NCI-H2196 treated with DMSO at 0.1 percent for 48 hours (cell line): ENCODE results near the gene C1orf21.

Experiments
- DNase-seq: peaks from one replicate; lab custom pipeline; 2025; ENCODE audit not compliant: unreplicated experiment; lab: John Stamatoyannopoulos, UW

The C1orf21 gene

GRCh38 chr1:184510110-184510509 lies 123.3 kb downstream of the C1orf21 start:
- DNase-seq, result no peak

DNA sequence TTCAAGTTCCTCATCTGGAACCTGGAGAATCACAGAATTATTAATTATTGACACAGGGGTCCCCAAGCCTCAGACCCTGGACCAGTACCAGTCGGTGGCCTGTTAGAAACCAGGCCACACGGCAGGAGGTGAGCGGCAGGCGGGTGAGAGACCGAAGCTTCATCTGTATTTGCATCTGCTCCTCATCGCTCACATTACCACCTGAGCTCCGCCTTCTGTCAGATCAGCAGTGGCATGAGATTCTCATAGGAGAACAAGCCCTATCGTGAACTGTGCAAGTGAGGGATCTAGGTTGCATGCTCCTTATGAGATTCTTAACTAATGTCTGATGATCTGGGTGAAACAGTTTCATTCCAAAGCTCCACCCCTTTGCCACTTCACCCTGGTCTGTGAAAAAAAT lies 125.9 kb downstream of the C1orf21 start:
- no peak for DNase-seq

DNA sequence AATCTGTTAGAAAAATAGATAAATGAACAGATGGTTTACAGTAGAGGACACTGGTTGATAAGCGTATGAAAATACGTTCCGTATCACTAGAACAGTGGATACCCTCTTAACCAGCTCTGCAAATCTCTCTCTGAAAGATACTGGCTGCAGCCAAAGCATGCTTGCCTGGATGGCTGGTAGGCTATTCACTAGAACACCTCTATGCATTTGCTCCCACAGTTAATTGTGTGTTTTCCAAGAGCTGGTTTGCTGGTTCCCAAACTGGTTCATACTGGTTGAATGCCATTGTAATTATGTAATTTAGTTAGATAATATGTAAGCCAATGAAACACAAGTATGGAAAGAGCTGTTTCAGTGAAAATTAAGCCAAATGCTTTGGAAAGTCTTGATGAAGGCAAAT lies 126.6 kb downstream of the C1orf21 start:
- DNase-seq, result no peak

DNA sequence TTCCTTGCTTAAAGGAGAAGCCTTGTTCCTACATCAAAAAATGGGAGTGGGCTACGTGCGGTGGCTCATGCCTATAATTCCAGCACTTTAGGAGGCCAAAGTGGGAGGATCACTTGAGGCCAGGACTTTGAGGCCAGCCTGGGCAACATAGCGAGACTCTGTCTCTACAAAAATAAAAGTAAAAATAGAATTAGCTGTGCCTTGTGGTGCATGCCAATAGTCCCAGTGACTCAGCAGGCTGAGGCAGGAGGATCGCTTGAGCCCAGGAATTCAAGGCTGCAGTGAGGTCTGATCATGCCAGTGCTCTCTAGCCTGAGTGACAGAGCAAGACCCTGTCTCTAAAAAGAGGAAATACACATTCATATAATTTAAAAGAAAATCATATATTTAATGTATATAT lies 127.1 kb downstream of the C1orf21 start:
- DNase-seq, result no peak

DNA sequence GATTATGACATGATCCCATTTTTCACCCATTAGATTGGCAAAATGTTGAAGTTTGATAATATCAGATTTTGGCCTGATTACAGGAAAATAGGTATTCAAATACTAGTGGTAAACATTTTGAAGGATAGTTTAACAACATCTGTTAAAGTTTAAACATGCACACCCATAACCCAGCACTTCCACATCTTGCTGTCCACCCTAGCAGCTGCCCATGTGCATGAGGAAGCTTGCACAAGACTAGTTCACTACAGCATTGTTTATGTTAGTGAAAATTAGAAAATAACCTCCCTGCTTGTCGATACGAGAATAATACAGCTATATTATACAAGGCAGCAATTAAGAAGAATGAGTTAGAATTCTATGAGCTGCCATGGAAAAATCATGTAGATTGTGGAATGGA lies 127.6 kb downstream of the C1orf21 start:
- DNase-seq, result no peak

GRCh38 chr1:184517130-184517529 lies 130.3 kb downstream of the C1orf21 start:
- no peak for DNase-seq

DNA sequence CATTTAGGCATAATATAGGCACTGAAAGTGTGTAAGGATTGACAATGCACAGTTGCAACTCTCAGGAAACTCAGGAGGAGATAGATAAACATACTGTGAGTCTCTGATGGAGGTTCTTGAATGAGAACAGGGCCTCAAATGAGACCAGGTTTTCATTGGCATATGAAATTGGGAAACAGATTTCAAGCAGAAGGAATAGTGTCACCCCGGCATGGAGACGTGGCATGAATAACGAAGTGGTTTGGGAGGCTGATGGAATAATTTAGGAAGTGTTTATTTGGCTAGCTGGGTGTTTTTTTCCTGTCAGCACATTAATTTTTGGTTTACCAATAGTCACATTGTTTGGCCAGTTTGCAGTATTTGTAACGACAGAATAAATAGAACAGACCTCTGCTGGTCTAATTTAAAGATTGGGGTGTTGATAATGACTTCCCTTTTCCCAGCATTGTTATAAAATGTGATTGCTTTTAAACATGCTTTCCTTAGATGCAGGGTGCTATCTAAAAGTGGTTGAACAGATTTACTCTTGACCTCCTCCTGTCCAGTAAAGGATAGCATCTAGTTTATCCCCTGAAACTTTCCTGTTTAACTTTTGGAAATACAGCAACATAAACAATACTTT lies 132.0 kb downstream of the C1orf21 start:
- no peak for DNase-seq

DNA sequence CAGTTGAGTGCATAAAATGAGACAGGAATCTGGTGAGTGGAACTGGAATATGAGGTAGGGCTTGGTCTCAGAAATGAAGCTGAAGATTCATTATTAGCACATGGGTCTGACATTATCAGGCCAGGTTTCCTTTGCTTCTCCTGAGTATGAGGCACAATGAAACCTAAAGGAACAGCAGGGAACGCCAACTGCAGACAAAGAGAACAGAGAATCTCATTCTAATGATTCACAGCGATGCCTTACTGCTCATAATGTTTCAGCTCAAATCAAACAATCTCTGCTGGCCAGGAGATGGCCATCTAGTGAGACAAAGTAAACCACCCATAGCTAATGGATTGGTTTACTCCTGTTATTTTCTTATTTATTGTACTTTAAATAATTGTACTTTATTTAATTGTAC lies 133.5 kb downstream of the C1orf21 start:
- no peak for DNase-seq

DNA sequence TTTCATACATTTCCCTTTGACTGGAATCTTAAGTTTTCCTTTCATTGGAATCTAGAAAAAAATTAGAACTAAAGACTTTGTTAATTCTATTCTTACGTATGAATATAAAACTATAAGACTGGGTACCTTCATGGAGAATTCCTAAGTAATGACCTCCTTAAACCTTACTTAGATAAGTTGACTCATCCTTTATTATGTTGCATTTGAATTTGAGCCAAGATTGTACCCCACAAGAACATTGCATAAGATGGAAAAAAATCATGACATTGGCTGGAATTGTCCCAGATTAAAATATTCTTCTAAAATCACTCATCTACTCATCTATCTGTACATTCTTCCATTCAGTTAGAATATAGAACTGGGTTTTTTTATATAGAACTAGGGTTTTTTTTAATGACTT lies 137.4 kb downstream of the C1orf21 start:
- DNase-seq, result no peak

- no peak for DNase-seq
These were observed 140.6 kb downstream of the C1orf21 start for GRCh38 chr1:184527402-184527801.

- no peak for DNase-seq
These were observed 143.4 kb downstream of the C1orf21 start for GRCh38 chr1:184530226-184530625.

DNA sequence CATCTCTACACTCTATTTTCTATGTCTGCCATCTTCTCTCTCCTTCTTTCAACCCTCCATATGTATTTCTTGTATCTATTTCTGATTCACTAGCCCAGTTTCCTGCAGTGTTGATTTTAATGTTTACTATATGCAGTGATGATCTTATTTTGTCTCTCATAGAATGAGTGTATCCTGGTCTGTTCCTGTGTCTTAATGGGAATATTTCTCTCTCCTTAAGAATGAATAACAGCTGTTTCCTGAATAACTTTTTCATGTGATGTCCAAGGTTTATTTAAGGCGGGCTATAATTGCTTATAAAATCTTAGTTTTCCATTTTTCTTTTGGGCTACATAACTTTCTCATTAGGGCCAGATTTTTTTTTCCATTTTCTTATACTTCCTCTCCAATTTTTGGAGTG lies 144.5 kb downstream of the C1orf21 start:
- no peak for DNase-seq

- no peak for DNase-seq
These were observed 145.4 kb downstream of the C1orf21 start for GRCh38 chr1:184532199-184532598.

GRCh38 chr1:184533049-184533448 lies 146.2 kb downstream of the C1orf21 start:
- no peak for DNase-seq

DNA sequence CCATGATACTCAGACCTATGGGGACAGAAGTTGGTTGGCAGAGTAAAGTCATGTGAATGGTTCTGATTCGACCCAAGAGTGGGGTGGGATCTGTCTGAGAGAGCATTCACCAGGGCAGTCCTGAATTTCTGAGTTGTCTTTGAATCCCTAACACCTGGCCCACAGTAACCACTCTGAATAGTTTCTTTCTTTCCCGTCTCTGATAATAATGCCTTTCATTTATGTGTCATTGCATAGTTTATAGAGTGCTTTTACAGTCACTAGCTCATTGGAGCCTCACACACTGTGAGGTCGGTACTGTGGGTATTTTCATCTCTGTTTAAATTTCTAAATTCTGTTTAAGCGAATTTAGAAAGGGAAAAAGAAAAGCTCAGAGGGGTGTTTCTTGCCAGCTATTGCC lies 147.1 kb downstream of the C1orf21 start:
- no peak for DNase-seq

GRCh38 chr1:184534690-184535089 lies 147.9 kb downstream of the C1orf21 start:
- DNase-seq, result no peak

DNA sequence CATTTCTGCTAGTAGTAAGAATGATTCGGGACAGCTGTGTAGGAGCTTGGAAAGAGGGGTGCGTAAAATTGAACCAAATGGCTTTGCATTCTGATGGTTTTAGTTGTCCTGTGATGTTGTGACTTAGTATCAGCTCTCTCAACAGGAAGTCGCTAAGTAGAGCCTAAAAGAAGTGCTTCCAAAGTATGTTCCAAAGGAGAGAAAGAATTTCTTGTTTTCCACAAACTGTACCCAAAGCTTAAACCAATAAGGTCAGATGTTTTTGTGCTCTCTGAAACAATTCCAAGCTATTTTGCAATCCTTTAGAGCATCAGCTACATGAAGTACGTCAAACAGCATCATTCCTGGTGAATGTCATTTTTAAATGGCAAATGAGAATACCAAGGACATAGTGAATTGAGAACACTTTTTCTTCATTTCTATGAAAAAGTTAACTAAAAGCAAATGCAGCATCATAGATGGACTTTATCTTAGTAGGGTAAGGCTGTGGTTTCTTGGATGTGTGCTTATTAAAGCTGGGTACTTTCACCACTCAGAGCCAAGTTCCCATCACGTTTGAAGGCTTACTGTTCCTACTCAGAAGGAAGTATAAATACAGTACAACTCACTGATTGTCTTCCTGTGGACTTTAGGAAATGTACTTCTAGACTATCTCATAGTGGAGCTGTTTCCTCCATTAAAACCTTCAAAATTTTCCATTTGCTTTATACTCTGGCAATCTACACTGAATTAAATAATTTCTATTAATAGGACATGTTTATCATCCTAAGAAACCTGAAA lies 148.6 kb downstream of the C1orf21 start:
- no peak for DNase-seq

GRCh38 chr1:184536246-184536985 lies 149.6 kb downstream of the C1orf21 start:
- DNase-seq, result no peak

GRCh38 chr1:184539580-184539979 lies 152.8 kb downstream of the C1orf21 start:
- DNase-seq, result no peak

DNA sequence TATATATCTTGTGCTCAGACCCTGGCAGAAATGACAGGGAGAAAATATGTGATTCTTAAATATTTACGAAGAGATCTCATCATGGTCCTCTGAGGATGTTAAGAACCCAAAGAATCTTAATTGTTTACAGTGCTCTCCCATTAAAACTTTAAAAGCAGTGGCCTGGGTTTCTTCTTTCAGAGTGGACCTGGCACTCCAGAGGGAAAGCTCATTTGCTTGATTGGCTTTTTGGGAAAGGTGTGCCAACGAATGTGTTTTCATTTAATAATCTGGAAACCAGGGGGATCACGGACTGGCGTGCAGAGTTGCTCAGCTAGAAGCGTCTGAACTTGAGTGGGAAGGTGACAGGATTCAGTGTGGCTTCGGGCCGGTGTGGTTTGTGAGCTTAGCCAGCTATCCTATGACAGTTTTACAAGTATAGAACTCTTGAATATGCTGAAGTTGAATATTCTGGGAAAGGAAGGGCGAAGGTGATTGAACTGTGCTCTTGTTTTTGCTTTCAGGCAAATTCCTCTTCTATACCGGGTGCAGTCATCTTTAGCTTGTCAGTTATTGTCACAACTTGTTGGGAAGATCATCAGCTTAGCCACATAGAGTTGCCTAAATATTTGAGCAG lies 154.8 kb downstream of the C1orf21 start:
- no peak for DNase-seq

GRCh38 chr1:184542291-184542690 lies 155.5 kb downstream of the C1orf21 start:
- DNase-seq, result no peak

DNA sequence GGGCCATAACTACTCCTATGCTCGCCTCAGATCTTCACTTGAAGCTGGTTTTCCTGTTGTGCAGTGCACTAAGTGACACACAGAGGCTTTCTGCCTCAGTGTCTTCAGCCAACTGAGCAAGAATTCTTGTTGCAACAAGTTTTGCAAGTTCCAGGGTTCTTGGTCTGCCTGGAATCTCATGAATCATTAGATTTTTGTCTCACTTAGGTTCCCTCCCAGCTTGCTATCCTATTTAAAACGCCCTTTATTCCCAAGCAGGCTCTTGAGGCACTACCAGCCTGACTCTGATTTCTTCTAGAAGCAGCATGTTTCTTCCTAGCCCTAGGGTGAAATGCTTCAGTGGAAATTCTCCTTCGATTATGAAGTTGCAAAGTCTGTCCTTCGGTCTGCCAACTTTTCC lies 158.8 kb downstream of the C1orf21 start:
- no peak for DNase-seq
